ENCODE measurements around the gene CYB5RL.
"Not testable (repeated sequence)": the region's sequence is repeated elsewhere in the genome, so short reads cannot be mapped to it uniquely, and the experiment has no call there.

GRCh38 chr1:54166357-54166756, 33.5 kb downstream of the CYB5RL start:
- not testable (repeated sequence) for TF ChIP-seq POLR2A (IDR thresholded peaks at IDR 0.05)
- TF ChIP-seq, protein P1, sequence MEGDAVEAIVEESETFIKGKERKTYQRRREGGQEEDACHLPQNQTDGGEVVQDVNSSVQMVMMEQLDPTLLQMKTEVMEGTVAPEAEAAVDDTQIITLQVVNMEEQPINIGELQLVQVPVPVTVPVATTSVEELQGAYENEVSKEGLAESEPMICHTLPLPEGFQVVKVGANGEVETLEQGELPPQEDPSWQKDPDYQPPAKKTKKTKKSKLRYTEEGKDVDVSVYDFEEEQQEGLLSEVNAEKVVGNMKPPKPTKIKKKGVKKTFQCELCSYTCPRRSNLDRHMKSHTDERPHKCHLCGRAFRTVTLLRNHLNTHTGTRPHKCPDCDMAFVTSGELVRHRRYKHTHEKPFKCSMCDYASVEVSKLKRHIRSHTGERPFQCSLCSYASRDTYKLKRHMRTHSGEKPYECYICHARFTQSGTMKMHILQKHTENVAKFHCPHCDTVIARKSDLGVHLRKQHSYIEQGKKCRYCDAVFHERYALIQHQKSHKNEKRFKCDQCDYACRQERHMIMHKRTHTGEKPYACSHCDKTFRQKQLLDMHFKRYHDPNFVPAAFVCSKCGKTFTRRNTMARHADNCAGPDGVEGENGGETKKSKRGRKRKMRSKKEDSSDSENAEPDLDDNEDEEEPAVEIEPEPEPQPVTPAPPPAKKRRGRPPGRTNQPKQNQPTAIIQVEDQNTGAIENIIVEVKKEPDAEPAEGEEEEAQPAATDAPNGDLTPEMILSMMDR (IDR thresholded peaks at IDR 0.05): not testable (repeated sequence)

All from stomach (tissue), 4 donors.